Peyer's patch (tissue), 4 donors: ENCODE data around the gene TRMT5. TPM values are rescaled to one million over a fixed set of nuclear protein-coding genes. Genes with fewer than 3 reads are reported as not detected.

Experiments
- DNase-seq, 3 donors: peaks; one replicate each; pipeline ENCODE4 v3.0.0-alpha.2; 2017 to 2019
- H3K27ac ChIP-seq, 4 donors: fragments of 200-600 bp; sonication (generic); one replicate each; pipeline ENCODE4 v1.5.1; 2016 to 2019
- H3K27me3 ChIP-seq, 2 donors: fragments of 200-600 bp; sonication (generic); one replicate each; pipeline ENCODE4 v1.5.1; 2019
- H3K36me3 ChIP-seq, 3 donors: fragments of 200-600 bp; sonication (generic); one replicate each; pipeline ENCODE4 v1.5.1; 2016 to 2019
- H3K4me1 ChIP-seq, 4 donors: fragments of 200-600 bp; sonication (generic); one replicate each; pipeline ENCODE4 v1.5.1; 2016 to 2019
- H3K4me3 ChIP-seq, 4 donors: fragments of 200-600 bp; sonication (generic); 1 replicate in 3 of 4; 2 replicates in 1 of 4; pipeline ENCODE4 v1.5.1; 2016 to 2019; ENCODE audit warnings: mild to moderate bottlenecking in 1 of 4
- H3K9me3 ChIP-seq, 4 donors: fragments of 200-600 bp; sonication (generic); one replicate each; pipeline ENCODE4 v1.5.1; 2016 to 2019; ENCODE audit warnings: mild to moderate bottlenecking in 1 of 4
- CTCF ChIP-seq, 6 experiments: fragments of 450-650 bp in 4 of 6; fragments of 200-600 bp in 2 of 6; sonication (generic) in 1 of 6; IDR thresholded peaks; one replicate each; pipeline ENCODE4 v1.5.1; 2017 to 2019; ENCODE audit warnings: antibody characterized with exemption in 6 of 6, mild to moderate bottlenecking in 3 of 6, moderate library complexity in 1 of 6
- POLR2A ChIP-seq, 2 donors: fragments of 450-650 bp; IDR thresholded peaks; one replicate each; pipeline ENCODE4 v1.5.1; 2017; ENCODE audit warnings: antibody characterized with exemption in 2 of 2, mild to moderate bottlenecking in 2 of 2, moderate library complexity in 2 of 2
- total RNA-seq, 4 donors: library from RNA; depleted of rRNA; stranded (reverse); fragments of >200 nt; gene quantifications; one replicate each; pipeline ENCODE4 v1.1.0, GENCODE V29; 2016

Gene TRMT5
- total RNA-seq, 4 donors from 2014 or later, result 4.0 to 11.0 (median 5.0) TPM

- Histone ChIP-seq H3K9me3 (no peaks in the 10 kb centered on the region), H3K4me1 (no peaks in the 10 kb centered on the region)
- no peak for TF ChIP-seq POLR2A (IDR thresholded peaks at IDR 0.05)
- TF ChIP-seq CTCF (IDR thresholded peaks at IDR 0.05), result no peak
Measured at GRCh38 chr14:60935319-60935718, 45.6 kb downstream of the TRMT5 start.

GRCh38 chr14:60933920-60934655 lies 46.8 kb downstream of the TRMT5 start:
- Histone ChIP-seq H3K9me3 (no peaks in the 10 kb centered on the region), H3K4me3 (no peak overlapping the region), H3K36me3 (no peaks in the 10 kb centered on the region), H3K27ac (no peak overlapping the region), H3K27me3 (no peaks in the 10 kb centered on the region), H3K4me1 (no peaks in the 10 kb centered on the region)
- no peak for TF ChIP-seq POLR2A (IDR thresholded peaks at IDR 0.05)
- no peak for TF ChIP-seq CTCF (IDR thresholded peaks at IDR 0.05)
- no peak for DNase-seq

More at GRCh38 chr14:60935319-60935718, 45.6 kb downstream of the TRMT5 start:
- H3K36me3 ChIP-seq, result no peaks in the 10 kb centered on the region
- H3K27ac ChIP-seq, result no peak overlapping the region
- no peaks in the 10 kb centered on the region for H3K27me3 ChIP-seq
- DNase-seq, result no peak
- H3K4me3 ChIP-seq, result no peak overlapping the region

GRCh38 chr14:60931218-60931617 lies 49.7 kb downstream of the TRMT5 start:
- no peak overlapping the region for H3K27ac ChIP-seq
- no peaks in the 10 kb centered on the region for H3K27me3 ChIP-seq
- TF ChIP-seq POLR2A (IDR thresholded peaks at IDR 0.05) (no peak), CTCF (IDR thresholded peaks at IDR 0.05) (no peak)
- H3K36me3 ChIP-seq, result no peaks in the 10 kb centered on the region
- no peaks in the 10 kb centered on the region for H3K9me3 ChIP-seq
- no peak overlapping the region for H3K4me3 ChIP-seq
- DNase-seq, result no peak
- no peaks in the 10 kb centered on the region for H3K4me1 ChIP-seq

DNA sequence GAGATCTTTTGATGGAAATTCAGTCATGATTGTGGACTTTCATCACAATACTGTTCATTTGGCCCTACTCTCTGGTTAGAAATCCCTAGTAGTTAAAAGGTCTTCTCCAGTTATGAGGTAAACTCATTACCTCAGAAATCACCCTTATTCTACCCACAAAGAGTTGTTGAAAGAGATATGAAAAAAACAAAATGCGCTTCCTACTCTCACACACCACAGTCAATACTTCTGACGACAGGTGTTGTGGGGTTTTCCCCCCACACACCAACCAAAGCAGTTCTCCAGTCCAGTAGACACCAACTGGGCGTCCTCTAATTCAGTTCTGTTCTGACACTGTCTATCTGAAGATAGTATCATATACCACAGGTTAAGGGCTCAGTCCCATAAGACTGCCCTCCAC lies 54.9 kb downstream of the TRMT5 start:
- no peaks in the 10 kb centered on the region for H3K4me1 ChIP-seq
- TF ChIP-seq POLR2A (IDR thresholded peaks at IDR 0.05), result no peak
- TF ChIP-seq CTCF (IDR thresholded peaks at IDR 0.05), result no peak
- no peak for DNase-seq
- no peak overlapping the region for H3K27ac ChIP-seq
- no peaks in the 10 kb centered on the region for H3K36me3 ChIP-seq
- H3K27me3 ChIP-seq, result no peaks in the 10 kb centered on the region
- no peaks in the 10 kb centered on the region for H3K9me3 ChIP-seq
- no peak overlapping the region for H3K4me3 ChIP-seq

DNA sequence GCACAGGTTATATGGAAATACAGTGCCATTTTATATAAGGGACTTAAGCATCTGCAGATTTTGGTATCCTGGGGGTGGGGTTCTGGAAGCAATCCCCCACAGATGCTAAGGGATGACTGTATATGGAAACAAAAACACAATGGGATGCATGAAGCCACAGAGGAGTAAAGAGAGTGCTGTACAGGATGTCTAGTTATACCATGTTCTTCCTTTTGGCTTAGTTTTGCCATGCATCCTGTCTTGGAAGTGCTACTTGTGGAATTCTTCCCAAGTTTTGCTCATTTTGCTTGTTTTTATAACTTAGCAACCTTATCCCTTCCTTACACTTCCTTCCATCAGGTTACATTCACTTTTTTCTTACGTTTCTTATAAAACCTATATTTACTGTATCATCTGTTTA lies 55.6 kb downstream of the TRMT5 start:
- Histone ChIP-seq H3K4me3 (no peak overlapping the region), H3K9me3 (no peaks in the 10 kb centered on the region), H3K27me3 (no peaks in the 10 kb centered on the region), H3K27ac (no peak overlapping the region), H3K36me3 (no peaks in the 10 kb centered on the region), H3K4me1 (no peaks in the 10 kb centered on the region)
- TF ChIP-seq CTCF (IDR thresholded peaks at IDR 0.05) (no peak), POLR2A (IDR thresholded peaks at IDR 0.05) (no peak)
- DNase-seq, result no peak
